ENCODE measurements around the gene SPAAR.
"Not testable (repeated sequence)": the region's sequence is repeated elsewhere in the genome, so short reads cannot be mapped to it uniquely, and the experiment has no call there.

The SPAAR gene, protein sequence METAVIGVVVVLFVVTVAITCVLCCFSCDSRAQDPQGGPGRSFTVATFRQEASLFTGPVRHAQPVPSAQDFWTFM

DNA sequence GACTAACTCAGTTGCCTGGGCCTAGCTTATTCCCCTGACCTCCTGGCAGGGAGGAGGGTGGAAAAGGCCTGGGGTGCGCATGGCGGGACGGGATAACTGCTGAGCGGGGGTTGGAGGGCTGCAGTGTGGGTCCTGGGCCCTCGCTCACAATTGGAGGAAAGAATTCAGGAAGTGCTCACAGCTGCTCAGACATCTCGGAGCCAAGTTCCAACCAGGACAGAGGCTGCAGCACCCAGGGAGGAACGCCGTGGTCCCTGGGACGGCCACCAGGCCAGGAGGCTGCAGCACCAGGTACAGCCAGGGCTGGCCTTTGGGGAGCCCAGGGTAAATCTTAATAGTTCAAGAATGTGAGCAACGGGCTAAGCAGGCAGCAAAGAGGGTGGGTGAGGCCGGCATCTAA, at the start of gene SPAAR:
Gene SPAAR, plus strand, starts transcription at position 217 of the 400 bp plus-strand sequence. CDS start 974 bp downstream, outside the sequence.
- no peak for DNase-seq (ENCODE audit: low read depth)

DNA sequence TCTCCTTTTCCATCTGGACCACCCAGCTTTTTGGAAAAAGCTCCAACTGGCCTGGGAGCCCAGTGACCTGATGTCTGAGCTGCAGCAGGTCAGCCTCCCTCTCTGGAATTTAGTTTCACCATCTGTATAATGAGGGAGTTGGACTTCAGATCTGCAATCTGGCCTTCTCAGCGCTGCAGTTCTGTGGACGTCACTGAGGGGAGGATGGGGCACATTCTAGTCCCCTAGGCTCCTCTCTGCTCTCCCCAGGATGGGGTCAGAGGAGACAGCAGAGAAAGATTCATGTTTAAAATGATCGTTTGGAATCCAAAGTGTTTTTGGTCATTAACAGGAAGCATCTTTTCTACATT, 49.3 kb upstream of the SPAAR start:
- no peak for DNase-seq (ENCODE audit: low read depth)

DNA sequence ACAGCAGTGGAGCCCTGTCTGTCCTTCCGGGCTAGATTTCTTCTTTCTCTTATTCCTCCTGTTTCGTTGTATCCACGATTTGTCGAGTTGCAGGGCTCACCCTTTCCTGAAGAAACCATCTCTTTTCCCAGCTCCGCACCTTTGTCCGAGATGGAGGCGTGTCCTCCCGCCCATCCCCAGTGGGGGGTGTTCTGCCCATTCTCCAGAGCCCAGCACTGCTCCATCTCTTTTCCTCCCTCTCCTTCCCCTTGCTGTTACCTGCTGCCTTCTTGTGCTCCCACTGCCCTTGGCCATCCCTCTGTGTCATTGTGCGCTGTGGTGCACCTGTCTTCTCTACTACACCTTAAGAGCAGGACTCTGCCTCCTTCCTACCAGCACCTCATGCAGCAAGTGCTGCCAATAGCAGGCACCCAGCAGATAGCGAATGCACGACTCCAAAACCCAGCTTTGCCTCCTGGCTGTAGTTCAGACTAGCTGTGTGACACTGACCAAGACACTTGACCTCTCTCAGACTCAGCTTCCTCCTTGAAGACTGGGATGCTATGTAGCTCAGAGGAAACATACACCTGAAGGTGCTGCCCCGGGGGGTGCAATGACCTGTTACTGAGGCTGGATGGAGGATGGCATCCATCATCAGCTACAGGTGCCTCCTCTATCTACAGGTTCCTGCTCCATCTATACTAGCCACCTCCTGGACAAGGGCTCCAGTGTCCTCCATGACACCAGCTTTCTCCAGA, 48.0 kb upstream of the SPAAR start:
- DNase-seq (ENCODE audit: low read depth): no peak

DNA sequence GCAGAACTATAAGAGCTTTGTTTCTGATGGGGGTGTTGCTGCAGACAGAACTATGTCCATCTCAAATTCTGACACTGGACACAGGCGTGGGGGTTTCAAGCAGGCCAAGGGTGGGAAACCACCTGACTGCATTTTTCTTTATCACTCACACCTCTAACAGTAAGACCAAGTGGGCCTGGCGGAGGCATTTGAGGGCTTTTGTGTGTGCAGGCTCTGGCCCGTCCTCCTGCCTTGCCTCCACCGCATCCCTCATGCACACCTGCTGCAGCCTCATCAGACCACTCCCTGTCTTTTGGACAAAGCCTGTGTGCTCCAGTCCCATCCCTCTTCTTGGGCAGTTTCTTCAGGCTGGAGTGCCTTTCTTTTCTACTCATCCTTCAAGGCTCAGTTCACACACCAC, 47.0 kb upstream of the SPAAR start:
- DNase-seq (ENCODE audit: low read depth): no peak

DNA sequence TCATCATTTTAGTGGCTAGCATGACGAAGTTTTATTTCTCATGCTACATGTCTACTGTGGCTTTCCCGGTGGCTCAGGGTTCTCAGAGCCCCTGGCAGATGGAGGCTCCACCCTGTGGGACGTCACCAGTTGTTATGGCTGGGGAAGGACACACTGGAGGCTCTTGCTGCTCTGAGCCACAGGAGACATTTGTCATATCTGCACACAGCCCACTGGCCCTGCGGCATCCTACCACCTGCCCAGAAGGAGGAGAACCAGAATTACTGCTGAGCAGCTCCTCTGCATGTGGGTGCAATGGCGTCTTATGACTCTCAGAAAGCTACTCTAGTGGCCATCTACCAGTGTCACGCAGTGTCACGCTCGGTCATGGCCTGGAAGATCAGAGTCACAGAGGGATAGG, 45.7 kb upstream of the SPAAR start:
- no peak for DNase-seq (ENCODE audit: low read depth)

DNA sequence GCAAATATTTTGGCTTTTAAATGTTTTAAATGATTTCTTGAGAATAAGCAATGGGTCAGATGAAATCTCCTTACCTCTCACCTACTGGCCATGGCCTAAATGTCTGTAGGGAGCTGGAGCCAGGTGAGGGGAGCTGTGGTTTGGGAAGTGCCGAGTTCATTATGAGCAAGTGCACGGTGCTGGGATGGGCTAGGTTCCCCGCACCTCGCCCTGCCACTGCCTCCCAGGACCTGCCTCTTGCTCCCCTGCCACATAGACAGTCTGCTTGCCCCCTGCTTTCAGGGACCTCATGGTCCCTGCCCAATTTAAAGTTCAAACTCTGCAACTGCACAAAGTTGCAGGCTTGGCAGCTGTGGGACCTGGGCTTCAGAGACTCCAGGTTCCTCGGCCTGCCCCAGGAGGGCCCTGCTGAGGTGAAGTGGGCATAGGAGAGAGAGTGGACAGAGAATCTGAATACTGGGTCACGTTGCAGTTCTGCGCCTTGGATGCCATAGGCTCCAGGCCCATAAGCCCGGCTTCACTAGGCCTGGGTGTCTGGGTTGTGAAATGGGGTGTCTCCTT, 44.5 kb upstream of the SPAAR start:
- no peak for DNase-seq (ENCODE audit: low read depth)

DNA sequence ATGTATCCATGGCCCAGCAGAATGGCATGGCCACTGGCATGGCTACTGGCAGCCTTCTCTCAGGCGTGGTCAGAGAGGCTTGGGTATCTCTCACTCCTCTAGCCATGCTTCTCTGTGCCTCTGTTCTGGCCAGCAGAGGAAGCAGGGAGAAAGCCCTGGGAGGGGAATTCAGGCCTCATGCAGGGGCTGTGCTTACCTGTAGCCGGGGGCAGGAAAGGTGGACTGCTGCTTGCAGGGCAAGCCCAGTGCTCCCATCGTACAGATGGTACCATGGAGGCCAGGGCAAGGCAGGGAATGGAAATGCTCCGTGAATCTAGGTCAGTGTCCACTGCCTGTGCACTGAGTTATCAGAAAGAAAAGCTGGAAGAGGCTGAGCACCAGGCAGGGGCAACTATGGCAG, 41.8 kb upstream of the SPAAR start:
- DNase-seq (ENCODE audit: low read depth): no peak

DNA sequence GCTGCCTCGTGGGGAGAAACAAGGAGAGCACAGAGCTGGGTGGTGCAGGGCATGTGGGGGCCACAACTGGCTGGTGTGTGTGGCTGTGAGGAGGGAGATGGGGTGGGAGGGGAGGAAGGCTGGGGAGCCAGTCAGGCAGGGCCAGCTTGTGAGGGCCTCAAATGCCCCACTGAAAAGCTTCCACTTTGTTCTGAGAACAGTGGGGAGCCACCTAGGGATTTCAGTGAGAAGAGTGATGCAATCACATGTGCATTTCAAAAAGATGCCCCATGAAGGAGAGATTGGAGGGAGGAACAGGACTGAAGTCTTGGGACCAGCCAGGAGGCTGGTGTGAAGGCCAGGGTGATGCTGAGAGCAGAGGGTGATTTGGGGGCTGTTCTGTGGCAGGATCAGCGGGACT, 40.4 kb upstream of the SPAAR start:
- no peak for DNase-seq (ENCODE audit: low read depth)

DNA sequence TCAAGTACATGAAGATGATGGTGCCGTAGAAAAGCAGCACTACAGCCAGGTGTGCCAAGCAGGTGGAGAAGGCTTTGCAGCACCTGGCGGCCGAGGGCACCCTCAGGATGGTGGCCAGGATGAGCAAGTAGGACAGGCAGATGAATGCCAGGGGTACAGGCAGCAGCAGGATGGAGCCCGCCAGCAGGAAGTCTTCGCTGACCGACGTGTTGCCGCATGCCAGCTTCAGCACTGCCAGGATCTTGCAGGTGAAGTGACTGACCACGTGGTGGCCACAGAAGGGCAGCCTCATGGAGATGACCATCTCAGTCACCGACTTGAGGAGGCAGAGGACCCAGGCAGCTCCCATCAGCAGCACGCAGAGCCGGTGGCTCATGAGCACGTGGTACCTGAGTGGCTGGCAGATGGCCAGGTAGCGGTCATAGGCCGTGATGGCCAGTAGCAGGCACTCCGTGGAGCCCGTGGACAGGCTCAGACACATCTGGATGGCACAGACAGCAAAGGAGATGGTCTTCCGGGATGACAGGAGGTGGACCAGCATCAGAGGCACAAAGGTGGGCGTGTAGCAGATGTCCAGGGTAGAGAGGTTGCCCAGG, 39.6 kb upstream of the SPAAR start:
- no peak for DNase-seq (ENCODE audit: low read depth)

DNA sequence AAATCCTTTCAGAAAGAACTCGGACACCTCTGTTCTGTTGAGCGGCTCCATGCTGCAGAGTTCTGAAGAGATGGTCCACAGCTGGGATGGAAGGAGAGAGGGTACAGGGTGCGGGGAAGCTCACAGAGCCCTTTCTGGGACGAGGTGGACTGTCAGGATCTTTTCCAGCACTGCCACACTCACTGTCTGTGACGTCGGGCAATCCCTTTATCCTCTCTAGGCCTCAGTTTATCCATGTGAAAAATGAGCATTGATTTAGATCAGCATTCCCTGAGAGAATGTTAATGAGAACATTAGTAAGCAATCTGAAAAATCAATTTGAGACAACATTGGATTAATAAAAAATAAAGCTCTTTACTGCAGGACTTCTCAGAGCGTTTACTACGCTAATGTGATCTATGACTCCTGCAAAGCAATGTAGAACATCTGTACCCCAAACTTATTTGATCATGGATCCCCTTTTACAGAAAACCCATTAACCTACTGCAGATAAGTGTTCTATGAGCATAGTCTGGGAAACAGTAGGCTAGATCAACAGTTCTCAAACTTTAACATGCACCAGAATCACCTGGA, 38.9 kb upstream of the SPAAR start, which contains the start of gene OR13J1:
Gene OR13J1, minus strand, starts transcription at position 51 of the 573 bp plus-strand sequence. Its CDS starts 0 bp downstream, at position 51.
- no peak for DNase-seq (ENCODE audit: low read depth)

DNA sequence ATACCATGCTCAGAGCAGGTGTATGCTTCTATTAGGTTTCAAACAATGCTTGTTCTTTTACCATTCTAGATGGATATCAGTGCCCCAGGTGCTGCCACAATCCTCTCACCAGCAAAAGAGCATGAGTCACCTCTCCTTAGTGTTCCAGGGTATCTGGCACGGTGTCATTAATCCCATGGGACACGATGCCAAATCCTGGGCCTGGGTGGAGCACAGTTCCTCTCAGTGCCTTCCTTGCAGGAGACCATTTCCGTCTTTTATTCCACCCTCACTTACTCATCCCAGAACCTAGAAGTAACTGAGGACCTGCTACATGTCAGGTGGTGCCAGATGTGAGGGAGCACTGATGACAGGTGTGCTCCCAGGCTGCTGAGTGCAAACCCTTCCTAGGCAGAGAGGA, 37.7 kb upstream of the SPAAR start:
- no peak for DNase-seq (ENCODE audit: low read depth)

DNA sequence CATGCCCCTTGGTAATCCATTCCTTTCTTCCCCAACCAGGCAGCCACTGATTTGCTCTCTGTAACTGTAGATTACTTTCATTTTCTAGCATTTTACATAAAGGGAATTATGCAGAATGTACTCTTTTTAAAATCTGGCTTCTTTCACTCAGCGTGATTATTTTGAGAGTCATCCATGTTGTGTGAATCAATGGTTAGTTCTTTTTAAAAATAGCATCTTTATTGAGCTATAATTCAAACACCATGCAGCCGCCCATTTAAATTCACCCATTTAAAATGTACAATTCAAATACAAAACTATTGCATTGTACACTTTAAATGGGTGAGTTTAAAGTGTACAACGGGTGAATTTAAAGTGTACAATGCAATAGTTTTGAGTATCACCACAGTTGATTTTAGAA, 36.8 kb upstream of the SPAAR start:
- DNase-seq (ENCODE audit: low read depth): no peak

DNA sequence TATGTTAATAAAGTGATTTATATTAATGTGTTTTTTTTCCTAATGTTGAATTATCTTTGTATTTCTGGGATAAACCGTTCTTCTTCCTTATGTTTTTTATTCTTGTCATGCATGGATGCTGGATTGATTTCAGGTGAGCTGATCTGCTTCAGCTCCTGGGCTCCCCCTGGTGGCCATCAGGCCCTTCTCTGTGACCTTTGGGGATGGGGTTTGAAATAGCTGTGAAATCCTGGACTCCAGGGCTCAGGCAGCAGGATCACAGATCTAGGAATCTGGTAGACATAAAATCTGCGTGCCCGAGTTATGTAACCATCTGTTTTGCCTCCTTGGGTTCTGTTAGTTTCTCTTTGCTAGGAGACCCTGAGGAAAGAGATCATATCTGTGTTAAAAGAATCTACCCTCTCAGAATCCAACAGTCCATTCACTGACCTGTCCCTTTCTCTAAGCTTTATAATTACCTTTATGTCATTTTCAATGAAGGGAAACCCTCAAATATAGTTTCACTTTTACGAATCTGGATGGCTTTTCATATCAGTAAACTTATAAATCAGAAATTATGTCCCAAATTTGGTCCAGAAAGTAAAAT, 26.9 kb upstream of the SPAAR start:
- peak; percentile 64 for DNase-seq (ENCODE audit: low read depth)

DNA sequence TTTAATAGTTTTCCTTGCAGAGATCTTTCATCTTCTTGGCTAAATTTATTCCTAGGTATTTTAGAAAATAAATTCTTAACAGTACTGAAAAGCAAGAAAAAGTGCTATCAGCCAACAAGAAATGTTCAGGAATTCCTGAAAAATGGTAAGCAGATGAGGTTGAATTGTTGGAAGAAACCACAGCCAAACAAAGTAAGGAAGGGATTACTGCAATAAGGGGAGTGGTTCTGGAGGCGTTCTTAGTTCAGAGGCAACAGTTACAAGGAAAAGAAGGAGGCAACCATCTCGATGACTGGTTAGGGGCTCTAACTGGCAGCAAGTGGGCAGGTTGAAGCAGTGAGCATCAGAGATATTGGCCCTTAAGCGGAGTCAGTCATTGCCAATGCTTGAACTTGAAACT, 26.3 kb upstream of the SPAAR start:
- DNase-seq (ENCODE audit: low read depth): no peak

DNA sequence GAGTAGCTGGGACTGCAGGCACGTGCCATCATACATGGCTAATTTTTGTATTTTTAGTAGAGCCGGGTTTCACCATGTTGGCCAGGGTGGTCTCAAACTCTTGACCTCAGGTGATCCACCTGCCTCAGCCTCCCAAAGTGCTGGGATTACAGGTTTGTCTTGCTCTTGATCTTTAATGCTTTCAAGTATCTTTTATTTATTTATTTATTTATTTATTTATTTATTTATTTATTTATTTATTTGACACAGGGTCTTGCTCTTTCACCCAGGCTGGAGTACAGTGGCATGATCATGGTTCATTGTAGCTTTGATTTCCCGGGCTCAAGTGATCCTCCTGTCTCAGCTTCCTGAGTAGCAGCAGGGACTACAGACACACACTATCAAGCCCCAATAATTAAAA, 24.4 kb upstream of the SPAAR start:
- DNase-seq (ENCODE audit: low read depth): not testable (repeated sequence)

DNA sequence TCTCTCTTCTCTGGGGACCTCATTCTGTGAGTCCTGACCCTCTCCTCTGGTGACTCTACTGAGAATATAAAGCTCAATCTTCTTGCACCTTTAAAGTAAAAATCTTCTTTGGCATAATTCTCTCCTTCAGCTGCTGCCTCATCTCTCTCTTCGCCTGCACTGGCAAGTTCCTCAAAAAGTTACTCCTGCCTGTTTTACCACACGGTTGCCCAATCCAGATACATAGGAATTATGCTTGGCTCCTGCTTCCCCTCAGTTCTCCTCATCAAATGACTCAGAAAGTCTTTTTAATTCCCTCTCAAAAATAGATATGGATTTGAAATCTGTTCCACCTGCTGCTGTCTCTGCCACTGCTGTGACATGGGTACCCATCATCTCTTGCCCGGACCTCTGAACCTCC, 17.6 kb upstream of the SPAAR start:
- DNase-seq (ENCODE audit: low read depth): no peak

DNA sequence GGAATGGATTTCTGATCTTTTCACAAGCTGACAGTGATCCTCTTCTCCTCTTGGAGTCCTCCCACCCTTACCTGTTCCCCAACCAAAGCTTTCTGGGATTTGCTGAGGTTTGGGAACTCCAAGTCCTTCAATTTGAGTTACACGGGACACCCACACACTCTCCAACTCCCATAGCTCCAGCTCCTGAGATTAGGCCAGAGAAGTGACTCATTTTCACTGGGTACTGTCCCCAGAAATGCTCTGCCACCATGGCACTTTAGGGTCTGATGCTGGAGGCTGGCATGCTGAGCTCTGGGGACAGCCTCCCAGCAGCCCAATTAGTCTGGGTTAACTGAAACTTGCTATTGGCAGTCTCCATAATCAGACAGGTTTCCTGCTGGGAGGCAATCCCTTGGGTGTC, 17.2 kb upstream of the SPAAR start:
- DNase-seq (ENCODE audit: low read depth): no peak

DNA sequence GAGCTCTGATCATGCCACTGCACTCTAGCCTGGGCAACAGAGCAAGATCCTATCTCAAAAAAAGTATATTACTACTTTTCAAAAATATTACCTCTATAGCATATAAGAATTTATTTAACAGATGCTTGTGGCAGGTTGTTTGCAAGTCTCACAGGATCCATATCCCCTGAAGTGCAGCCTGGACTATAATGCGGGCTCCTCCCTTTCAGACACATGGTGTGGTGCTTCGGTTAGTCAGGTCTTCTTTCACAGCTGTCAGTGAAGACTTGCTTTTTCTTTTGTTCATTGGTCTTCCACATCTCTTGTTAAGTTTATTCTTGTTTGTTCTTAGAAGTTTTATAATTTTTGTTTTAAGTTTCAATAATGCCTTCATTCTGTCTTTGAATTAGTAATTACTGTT, 12.7 kb upstream of the SPAAR start:
- DNase-seq (ENCODE audit: low read depth): no peak

DNA sequence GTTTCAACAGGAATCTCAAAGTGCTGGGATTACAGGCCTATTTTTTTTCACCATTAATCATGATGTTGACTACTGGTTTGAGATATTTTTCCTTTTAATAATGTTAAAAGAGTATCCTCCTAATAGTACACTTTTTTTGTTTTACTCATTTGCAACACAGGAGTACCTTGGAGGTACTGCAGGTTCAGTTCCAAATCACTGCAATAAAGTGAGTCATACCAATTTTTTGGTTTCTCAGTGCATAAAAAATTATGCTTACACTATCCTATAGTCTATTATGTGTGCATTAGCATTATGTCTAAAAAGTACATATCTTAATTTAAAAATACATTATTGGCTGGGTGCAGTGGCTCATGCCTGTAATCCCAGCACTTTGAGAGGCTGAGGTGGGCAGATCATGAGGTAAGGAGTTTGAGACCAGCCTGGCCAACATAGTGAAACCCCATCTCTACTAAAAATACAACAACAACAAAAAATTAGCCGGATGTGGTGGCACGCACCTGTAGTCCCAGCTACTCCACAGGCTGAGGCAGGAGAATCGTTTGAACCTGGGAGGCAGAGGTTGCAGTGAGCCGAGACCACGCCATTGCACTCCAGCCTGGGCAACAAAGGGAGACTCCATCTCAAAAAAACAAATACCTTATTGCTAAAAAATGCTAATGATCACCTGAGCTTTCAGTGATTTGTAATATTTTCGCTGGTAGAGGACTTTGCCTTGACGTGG, 11.8 kb upstream of the SPAAR start:
- DNase-seq (ENCODE audit: low read depth): not testable (repeated sequence)

DNA sequence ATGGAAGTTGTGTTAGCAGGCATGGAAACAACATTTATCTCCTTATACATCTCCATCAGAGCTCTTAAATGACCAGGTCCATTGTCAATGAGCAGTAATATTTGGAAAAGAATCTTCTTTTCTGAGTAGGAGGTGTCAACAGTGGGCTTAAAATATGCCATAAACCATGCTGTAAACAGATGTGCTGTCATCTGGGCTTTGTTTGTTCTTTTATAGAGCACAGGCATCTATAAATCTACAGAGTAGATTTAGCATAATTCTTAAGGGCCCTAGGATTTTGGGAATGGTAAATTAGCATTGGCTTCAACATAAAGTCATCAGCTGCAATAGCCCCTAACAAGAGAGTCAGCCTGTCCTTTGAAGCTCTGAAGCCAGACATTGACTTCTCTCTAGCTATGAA, 11.0 kb upstream of the SPAAR start:
- DNase-seq (ENCODE audit: low read depth): no peak

DNA sequence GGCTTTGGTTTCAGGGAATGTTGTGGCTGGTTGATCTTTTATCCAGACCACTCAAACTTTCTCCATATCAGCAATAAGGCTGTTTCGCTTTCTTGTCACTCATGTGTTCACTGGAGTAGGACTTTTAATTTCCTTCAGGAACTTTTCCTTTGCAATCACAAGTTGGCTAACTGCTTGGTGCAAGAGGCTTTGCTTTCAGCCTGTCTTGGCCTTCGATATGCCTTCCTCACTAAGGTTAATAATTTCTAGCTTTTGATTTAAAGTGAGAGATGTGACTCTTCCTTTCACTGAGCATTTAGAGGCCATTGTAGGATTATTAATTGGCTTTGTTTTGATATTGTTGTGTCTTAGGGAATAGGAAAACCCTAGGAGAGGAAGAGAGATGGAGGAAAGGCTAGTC, 10.3 kb upstream of the SPAAR start:
- no peak for DNase-seq (ENCODE audit: low read depth)

DNA sequence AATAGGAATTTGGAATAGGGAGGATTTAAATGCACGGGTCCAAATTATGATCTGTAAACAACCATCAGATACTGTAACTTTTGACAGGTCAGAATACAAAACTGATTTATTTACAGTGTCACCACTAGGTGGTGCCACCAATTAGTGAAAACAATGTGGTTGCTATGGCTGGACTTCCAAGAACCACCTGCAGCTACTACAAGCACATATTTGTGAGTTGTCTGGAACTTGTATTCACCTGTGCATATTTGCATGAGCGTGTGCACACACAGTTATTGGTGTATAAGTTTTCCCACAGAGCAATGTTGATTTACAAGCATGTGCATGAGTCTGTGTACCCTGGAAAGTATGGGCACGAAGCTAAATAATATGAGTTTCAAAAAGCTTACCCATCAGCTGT, 6.2 kb upstream of the SPAAR start:
- no peak for DNase-seq (ENCODE audit: low read depth)

All from activated T-helper 1 cell treated with Interleukin-2 at 50 U/mL for 16 hours (primary cell).